Activated T-cell treated with anti-CD3 and anti-CD28 coated beads for 4 hours (primary cell): ENCODE measurements around the gene C19orf73.

Experiments used
- DNase-seq: peaks from one replicate; pipeline ENCODE4 v3.0.0-alpha.2; 2020

The C19orf73 gene, protein sequence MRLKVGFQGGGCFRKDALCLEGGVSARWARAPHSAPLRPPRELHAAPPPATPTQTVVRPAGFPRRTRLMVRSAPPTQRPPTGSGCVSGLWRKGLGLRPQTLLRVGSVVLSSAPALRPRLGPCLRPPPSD

DNA sequence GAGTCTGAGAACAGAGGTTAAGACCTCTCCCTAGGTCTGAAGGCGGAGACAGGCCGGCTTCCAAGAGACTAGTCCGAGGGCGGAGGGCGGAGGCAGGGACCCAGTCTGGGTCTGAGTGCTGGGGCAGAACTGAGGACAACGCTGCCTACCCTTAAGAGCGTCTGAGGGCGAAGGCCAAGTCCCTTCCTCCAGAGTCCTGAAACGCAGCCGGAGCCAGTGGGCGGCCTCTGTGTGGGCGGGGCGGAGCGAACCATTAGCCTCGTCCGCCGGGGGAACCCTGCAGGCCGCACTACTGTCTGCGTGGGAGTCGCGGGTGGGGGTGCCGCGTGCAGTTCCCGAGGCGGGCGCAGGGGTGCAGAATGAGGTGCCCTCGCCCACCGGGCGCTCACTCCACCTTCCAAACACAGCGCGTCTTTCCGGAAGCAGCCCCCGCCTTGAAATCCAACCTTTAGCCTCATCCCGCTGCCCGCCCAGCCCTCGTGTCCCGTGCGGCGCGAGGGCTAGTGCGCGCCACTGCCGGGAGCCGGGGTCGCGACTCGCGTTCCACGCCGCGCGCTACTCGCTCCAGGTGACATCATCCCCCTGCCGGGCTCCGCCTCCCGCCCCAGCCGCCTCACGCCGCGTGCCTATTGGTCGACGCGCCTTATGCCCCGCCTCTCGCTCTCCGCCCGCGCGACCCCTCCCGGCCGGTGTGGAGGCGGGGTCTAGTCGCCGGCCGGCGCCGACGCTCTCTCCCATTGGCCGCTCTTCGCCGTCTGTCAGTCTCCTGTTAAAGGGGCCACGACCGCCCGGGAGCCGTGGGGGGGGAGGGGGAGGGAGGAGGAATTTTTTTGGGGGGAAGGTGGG lies at the start of gene C19orf73:
Gene C19orf73 (minus strand): TSS at position 579 of the 846 bp plus-strand sequence. CDS start 121 bp downstream, at position 458.
- peak; percentile 91 for DNase-seq

DNA sequence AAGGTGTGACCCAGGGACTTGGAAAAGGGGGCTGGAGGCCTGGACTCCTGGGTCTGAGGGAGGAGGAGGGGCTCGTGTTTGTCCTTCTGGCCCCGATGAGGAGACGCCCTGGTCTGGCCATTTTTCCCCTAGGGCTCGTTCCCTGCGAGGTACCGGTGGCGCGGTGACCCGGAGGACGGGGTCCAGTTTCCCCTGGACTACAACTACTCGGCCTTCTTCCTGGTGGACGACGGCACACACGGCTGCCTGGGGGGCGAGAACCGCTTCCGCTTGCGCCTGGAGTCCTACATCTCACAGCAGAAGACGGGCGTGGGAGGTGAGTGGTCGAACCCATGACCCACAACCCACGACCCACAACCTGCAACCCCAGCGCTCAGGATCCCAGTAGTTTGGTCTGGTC lies 49.5 kb upstream of the C19orf73 start:
- DNase-seq: no peak

DNA sequence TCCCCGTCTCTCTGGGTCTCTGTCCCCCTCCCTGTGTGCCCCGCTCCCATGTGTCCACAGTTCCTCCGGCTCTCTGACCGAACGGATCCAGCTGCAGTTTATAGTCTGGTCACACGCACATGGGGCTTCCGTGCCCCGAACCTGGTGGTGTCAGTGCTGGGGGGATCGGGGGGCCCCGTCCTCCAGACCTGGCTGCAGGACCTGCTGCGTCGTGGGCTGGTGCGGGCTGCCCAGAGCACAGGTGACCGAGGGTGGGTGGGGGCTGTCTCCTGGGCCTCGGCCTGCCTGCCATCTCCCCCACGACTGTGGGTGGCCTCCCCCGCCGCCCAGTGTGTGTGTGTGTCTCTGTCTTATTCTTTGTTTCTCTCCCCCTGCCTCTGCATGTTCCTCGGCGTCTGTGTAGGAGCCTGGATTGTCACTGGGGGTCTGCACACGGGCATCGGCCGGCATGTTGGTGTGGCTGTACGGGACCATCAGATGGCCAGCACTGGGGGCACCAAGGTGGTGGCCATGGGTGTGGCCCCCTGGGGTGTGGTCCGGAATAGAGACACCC lies 49.0 kb upstream of the C19orf73 start:
- DNase-seq: no peak

DNA sequence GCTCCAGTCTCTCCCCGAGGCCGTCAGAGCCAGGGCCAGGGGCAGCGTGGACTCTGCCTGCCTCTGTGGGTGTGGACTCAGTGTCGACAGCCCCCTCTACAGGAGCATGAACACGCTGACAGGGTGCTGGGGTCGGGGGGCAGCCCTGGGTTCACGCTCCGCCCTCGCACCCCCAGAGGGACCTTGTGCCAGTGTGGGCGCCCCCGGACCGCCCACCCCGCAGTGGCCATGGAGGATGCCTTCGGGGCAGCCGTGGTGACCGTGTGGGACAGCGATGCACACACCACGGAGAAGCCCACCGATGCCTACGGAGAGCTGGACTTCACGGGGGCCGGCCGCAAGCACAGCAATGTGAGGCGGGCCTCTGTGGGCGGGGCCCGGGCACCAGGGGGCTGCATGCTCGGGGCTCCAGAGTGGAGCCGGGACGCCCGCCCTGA lies 46.9 kb upstream of the C19orf73 start:
- no peak for DNase-seq

DNA sequence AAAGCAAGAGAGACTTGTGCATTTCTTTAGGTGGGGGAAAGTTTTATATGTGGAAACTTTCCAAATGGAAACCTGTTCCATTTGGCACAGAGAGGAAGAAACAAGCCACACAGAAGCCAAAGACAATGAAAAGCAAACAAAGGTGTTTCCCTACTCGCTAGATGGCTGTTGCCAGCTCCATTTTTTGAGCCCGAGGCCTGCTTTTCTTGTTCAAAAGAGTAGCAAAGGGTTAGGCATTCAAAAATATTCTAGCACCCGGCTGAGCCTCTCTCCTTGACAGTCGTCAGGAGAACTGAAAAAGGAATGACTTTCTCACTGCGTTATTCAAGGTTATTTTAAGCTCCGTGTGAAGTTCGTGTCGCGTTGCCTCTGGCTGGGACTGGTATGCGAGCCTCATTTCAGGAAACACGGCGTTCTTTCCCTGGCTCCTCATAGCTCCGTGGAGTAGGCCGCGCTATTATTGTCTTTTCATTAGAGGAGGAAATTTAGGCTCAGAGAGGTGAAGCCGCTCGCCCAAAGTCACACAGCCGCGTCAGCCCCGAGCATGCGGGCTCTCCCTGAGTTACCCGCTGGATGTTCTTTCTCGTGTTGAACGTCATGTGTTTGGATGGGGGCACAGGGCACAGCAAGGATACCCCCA lies 46.3 kb upstream of the C19orf73 start:
- DNase-seq: no peak

DNA sequence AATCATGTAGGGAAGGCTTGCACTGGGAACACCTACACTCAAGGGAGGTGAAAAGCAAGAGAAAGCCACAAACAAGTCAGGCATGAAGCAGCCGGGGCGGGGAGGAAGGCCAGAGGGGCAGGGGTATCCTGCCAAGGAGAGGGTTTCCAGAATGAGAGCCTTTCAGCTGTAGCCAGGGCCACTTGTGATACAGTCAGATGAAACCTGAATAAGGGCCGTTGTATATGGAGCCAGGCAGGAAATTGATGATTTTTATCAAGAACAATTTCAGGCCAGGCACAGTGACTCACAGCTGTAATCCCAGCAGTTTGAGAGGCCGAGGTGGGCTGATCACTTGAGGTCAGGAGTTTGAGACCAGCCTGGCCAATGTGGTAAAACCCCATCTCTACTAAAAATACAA lies 43.0 kb upstream of the C19orf73 start:
- DNase-seq: no peak

DNA sequence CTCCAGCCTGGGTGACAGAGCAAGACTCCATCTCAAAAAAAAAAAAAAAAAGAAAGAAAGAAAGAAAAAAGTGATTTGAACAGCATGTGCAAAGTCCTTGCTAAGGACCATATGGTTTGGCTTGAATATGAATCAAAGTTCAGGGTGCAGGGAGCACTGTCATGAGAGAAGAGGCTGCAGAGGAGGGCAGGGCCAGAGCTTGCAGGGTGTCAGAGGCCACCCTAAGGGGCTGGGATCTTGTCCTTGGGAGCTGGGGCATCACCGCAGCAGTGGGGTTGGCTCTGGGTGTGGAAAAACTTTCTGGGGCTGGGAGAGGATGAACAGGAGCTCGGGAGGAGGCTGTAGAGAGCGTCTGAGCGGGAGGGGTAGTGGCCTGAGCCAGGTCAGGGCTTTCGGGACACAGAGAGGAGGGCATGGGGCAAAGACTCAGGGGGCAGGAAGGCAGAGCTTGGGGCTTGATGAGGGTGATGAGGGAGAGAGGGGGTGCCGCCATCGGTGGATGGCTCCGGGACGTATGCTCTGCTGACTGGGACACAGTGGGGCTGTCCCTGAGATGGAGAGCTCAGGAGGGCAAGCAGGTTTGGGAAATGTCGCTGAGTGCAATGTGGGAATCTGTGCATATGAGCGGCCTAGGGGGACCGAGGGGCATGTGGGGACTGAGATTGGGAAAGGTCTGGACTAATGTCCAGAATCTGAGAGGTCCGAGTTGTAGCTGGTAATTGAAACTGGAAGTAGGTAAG lies 41.7 kb upstream of the C19orf73 start:
- DNase-seq: no peak

DNA sequence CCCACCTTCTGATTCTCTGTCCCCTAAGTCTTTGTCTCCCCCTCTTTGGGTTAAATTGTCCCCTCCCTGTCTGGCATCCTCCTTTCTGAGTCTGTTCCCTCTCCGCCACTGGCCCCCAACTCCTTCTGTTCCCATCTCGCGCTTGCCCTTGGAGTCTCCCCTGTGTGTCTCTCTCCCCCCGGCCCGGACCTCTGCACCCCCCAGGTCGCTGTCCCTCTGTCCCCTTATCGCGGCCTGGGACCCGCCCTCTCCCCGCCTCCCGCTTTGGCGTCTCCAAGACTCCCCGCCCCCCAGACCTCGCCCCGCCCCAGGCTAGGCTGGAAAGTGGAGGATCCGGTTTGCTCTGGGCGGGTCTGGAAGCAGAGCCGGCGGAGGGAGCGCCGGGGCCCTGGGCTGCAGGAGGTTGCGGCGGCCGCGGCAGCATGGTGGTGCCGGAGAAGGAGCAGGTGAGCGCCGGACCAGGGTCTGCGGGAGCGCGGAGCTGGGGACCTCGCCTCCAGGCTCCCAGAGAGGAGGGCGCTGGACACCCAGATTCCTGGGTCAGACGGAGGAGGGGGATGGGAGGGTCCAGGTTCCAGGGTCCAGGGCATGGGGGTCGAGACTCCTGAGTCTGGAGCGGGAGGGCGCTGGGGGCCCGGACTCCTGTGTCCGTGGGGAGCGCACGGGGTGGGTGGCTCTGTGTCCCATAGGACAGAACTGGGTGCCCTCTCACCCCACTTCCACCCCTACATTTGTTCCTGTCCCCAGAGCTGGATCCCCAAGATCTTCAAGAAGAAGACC lies 38.7 kb upstream of the C19orf73 start, which contains the start of gene TRPM4:
Gene TRPM4 (plus strand): TSS at position 348 of the 780 bp plus-strand sequence. CDS start 75 bp downstream, at position 423.
- no peak for DNase-seq

DNA sequence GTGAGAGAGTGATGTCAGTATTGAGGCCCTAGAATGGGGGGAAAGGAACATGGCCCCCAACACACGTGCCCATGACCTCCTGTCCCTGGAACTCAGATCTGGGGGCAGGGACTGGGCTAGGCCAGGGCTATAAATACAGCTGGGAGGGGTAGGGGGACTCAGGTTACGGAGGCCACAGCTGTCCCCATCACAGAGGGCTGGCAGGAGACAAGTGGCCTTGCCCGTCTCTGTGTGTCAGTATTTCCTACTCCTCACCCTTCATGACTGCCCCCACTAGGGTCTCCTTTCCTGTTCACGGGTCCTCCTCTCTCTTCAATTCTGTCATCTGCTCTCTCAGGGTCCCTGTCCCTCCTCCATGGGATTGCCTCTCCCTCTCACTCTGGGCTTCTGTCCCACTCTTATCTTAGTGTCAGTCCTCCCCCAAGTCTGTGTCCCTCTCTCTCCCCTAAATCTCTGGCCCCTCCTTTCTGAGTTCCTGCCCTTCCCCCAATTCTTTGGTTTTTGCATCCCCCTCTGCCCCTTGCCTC lies 36.9 kb upstream of the C19orf73 start:
- DNase-seq: no peak

DNA sequence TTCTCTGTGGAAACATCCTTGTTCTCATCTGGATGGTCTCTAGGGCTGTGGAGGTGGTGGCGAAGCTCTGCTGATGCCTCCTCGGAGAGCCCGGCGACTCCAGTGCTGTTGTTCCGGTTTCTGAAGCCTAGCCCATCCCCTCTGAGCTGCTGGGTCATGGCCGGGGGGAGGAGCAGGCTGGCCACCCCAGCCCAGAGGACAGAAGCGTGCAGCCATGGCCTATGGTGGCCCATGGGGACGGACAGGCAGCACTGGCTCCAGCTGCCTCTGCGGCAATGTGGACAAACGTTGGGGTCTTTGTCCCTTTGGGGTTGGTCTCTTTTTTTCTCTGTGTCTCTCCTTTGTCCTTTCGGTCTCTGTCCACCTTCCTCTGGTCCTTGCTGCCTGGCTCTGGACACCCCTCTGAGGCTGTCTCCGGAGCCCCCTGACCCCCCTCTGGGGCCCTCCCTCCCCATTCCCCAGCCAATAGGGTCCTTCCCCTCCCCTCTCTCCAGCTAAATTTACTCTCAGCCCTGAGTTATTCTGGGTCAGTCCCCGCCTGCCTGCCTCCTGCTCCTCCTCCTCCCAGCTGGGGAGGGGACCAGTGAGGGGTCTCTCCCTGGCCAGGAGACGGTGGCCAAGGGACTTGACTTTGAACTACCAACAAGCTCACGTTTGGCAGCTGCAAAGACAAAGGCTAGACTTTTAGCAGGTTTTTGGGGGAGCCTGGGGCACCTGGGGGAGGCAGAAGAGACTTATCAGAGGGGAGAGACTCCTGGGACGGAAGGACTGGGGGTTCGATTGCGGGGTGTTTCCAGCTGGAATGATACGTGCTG lies 36.3 kb upstream of the C19orf73 start, which contains the start of gene HRC:
Gene HRC (minus strand): TSS at position 392 of the 815 bp plus-strand sequence. CDS start 159 bp downstream, at position 233.
- DNase-seq: no peak

DNA sequence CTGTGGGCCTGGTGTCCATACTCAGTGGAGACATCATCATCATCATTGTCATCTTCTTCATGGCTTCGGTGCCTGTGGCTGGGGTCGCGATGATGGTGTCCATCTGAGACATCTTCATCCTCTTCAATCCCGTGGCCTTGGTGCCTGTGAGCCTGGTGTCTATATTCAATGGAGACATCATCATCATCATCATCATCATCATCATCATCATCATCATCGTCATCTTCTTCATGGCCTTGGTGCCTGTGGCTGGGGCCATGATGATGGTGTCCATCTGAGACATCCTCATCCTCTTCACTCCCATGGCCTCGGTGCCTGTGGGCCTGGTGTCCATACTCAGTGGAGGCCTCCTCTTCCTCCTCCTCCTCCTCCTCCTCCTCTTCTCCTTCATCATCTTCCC lies 35.3 kb upstream of the C19orf73 start:
- no peak for DNase-seq

DNA sequence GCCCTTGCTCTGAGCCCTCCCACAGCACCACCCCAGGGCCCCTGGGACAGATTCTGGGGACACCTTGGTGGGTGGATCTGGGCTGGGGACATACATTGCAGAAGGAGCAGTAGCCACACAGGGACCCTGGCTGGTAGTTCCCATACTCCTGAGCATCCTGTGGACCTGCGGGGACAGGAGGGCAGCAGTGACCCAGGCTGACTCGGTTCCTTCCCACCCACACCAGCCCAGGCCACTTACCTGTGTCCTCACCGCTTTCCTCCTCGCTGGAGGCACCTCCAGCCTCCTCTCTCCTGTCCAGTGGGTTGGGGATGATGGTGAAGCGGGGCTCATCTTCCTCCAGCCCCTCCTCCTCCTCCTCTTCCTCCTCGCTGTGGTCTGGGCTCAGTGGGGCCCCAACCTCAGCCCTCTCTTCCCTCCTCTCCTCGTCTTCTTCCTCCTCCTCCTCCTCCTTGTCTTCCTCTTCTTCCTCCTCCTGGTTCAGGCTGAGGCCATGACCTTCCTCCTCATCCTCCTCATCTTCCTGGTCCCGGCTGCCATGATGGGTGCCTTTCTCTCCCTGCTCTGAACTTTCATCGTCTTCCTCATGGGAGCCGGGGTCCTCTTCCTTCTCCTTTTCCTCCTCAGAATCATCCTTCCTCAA lies 34.3 kb upstream of the C19orf73 start:
- DNase-seq: no peak

DNA sequence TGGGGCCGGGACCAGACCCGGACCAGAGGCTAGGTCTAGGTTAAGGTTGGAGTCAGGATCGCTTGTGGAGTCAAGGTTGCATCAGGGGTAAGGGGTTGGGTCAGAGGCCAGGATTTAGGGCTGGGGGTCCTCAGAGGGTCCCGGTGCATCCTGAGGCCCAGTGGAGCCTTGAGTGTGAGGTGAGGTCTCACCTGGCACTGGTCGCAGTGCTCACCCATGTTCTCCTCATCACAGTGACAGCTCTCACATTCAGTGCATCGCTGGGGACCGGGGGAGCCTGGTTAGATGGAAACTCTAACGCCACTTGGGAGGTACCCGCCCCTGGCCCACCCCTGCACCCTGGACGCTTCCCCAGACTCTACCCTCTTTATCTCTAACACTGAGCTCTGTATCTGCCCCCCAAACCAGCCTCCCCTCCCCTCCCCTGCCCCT lies 33.2 kb upstream of the C19orf73 start:
- DNase-seq: no peak

DNA sequence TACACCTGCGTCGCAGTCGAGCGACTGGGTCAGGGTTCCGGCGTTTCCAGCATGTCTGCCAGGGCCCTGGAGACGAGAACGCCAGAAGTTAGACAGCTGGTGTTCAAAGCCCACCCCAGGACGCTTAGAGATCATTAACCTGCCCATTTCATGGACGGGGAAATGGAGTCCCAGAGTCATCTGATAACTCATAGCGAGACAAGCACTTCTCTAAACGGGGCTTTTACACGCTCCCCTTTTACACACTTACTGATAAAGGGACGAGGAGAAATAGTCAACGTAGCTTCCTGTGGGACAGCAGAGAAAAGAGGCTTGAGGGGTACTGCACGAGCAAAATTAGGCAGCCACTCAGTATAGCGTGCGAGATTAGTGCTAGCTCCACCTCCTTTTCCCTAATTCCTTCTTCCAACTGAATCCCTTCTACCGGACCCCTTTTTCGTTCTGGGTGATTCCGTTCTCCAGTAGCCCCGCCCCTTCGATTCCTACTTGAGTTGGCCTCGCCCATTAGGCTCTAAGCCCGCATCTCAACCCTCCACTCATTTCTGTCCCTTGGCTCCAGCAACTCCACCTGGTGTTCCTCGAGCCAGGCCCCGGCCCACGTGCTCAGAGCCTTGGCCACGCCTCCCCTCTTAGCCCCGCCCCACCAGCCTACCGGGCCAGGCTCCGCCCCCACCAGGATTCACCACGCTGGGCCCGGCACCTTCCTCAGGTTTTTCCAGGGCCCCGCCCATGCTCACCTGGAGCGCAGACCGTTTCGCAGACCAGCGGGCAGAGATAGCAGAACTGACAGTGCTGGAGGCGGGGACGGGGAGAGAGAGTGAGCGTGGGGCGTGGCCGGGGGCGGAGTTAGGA lies 32.5 kb upstream of the C19orf73 start:
- DNase-seq: no peak

DNA sequence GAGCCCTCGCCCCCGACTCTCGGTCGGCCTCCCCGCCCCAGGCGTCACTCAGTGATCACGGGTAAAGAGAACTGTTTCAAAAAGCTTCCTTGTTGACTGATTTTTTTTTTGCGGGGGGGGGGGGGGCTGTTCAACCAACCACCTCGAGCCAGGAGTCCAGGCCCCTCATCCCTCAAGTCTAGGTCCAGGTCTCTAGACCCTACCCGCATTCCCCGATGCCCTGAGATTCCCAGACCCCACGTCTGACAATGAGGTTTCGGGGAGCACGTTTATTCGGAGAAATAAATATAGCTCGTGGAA lies 32.0 kb upstream of the C19orf73 start:
- no peak for DNase-seq

DNA sequence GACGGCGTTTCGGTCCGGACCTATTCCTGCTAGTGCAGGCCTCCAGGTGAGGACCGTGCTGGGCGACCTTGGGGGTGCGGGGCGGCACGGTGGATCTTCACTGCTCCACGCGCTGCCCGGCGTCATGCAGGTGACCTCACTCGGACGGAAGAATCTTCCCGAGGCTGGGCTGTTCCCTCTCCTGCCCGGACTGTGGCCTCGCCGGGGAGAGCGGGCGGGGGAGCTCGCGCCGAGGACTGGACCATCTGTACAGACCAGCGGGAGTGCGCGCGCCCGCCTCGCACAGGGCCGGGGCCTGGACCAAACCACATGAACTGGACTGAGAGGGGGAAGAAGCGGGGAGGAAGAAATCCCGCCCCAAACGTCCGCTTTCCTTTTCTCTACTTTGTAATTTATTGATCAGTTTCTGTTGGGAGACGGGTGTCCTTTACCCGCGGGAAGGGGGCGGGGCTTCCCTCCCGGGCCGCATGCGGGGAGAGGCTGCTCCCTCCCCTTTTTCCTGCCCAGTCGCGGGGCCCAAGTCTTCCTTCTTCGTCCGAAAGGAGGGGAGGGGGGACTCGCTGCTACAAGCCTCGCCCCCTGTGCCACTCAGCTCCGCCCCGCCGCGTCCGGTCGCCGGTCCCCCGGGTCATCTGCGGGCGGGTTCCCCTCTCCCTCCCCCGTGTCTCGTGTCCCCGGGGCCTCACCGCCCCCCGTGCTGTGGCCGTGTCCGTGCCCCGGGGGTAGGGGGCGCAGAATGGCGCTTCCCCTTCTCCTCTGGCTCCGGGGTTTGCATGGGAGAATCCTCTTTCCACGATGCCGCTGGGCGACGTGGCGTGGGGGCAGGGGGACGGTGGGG lies 31.4 kb upstream of the C19orf73 start:
- peak; percentile 23 for DNase-seq

DNA sequence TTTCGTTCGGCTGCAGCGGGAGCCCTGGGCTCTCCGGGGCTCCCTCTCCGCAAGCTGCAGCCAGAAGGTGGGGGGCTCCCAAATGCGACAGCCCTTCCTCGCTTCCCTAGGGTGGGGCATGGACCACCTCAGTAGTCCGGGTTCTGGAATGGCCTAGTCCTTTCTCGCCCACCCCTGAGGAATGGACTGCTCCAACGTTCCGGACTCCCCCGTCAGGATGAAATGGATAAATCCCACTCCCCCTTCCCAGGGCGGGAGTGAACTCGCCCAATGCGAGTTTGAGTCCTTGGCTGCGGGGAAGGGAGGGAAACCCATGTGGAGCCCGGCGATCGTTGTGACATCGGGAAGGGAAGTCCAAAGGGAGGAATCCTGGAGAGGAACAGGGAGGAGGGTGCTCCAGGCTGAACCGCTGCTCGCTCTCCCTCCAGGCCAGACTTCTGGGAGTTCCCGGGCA lies 30.7 kb upstream of the C19orf73 start:
- DNase-seq: no peak
